Esophagus (tissue), 2 donors: ENCODE measurements around the gene RIC1. TPM values are rescaled to one million over a fixed set of nuclear protein-coding genes. Genes with fewer than 3 reads are reported as not detected.

ENCODE experiments used
- H3K27ac ChIP-seq, 2 donors: one replicate each; pipeline ENCODE4 v1.5.1; 2013; ENCODE audit warnings: low read depth in 2 of 2, mild to moderate bottlenecking in 2 of 2, inconsistent platforms in 1 of 2, low read length in 1 of 2, moderate library complexity in 1 of 2
- H3K27me3 ChIP-seq, 2 donors: one replicate each; pipeline ENCODE4 v1.6.1; 2013; ENCODE audit warnings: low read length in 2 of 2, control low read depth in 1 of 2, mild to moderate bottlenecking in 1 of 2; ENCODE audit not compliant: insufficient read depth in 2 of 2, control insufficient read depth in 1 of 2
- H3K36me3 ChIP-seq, 2 donors: one replicate each; pipeline ENCODE4 v1.6.1; 2013; ENCODE audit warnings: low read length in 1 of 2; ENCODE audit not compliant: control insufficient read depth in 2 of 2, insufficient read depth in 2 of 2
- H3K4me1 ChIP-seq, 2 donors: one replicate each; pipeline ENCODE4 v1.6.1; 2013; ENCODE audit warnings: low read length in 1 of 2; ENCODE audit not compliant: control insufficient read depth in 2 of 2, insufficient read depth in 2 of 2
- H3K4me3 ChIP-seq, 2 donors: one replicate each; pipeline ENCODE4 v1.5.1; 2013; ENCODE audit warnings: low read length in 2 of 2, mild to moderate bottlenecking in 2 of 2, low read depth in 1 of 2, moderate library complexity in 1 of 2
- H3K9me3 ChIP-seq, 2 donors: one replicate each; pipeline ENCODE4 v1.6.1; 2013; ENCODE audit warnings: mild to moderate bottlenecking in 2 of 2, low read depth in 1 of 2, low read length in 1 of 2, moderate library complexity in 1 of 2; ENCODE audit not compliant: control insufficient read depth in 2 of 2, insufficient read depth in 1 of 2
- WGBS, 2 donors: extraction: QIAGEN DNeasy Blood & Tissue Kit; methylation state at CpG; one replicate each; pipeline ENCODE4 v1.1.7; 2013; 5-methylcytosine and 5-hydroxymethylcytosine counted together
- polyA plus RNA-seq, 2 donors: library from polyadenylated mRNA; stranded (reverse); fragments of 200-250 nt; gene quantifications; one replicate each; pipeline ENCODE4 v1.2.3, GENCODE V29; 2013
- donor health status: healthy with polysubstance abuse.
- donor health status: Bipolar disorder and iron deficiency.

RIC1 gene
- polyA plus RNA-seq, 2 donors: 4.3 to 5.8 TPM

DNA sequence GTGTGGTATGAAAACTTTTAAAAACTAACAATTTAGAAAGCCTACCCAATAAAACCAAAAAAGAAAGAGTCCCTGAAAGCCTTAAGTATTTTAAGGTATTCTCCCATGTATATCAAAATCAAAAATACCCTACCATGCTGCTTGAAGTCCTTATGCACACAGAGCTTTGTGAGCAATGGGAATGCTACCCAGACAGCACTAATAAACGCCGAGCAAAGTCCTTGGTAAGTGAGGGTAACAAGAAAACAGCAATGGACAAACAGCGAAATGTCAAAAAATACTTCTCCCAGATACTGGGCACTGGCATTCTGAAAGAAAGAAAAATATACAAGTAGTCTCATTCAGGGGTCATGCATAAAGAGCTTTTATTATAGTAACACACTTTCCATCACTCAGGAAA is 176.6 kb downstream of the RIC1 start:
- no peaks in the 10 kb centered on the region for H3K9me3 ChIP-seq
- H3K27ac ChIP-seq: no peak overlapping the region
- no peak overlapping the region for H3K4me3 ChIP-seq
- H3K4me1 ChIP-seq: no peaks in the 10 kb centered on the region
- H3K36me3 ChIP-seq: peaks cover 3 to 5% of the 10 kb centered on the region in 2 donors
- H3K27me3 ChIP-seq: no peaks in the 10 kb centered on the region
- 88 to 92% methylated on average over 3 of the region's 3 CpGs for WGBS, 2 donors

DNA sequence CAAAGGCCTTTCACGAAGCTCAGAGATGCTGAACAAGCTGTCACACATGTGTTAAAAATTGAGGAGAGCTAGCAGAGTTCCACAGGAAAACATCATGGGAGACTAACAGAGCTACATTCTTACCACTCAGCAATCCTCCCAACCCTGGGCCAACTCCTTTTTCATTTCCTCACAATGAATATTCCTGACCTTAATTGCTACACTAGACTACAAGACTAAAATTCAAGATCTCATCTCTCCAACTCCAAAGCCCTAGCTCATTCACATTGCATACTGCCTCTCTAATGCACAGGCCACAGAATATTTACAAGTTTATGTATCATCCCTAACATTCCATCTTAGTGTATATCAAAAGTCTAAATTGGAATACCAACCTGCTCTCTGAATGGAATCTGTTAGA is 182.8 kb downstream of the RIC1 start:
- H3K36me3 ChIP-seq: peaks cover 3 to 8% of the 10 kb centered on the region in 2 donors
- H3K4me3 ChIP-seq: no peak overlapping the region
- 90 to 95% methylated on average over 1 of the region's 1 CpG for WGBS, 2 donors
- no peaks in the 10 kb centered on the region for H3K27me3 ChIP-seq
- no peaks in the 10 kb centered on the region for H3K4me1 ChIP-seq
- no peaks in the 10 kb centered on the region for H3K9me3 ChIP-seq
- no peak overlapping the region for H3K27ac ChIP-seq

DNA sequence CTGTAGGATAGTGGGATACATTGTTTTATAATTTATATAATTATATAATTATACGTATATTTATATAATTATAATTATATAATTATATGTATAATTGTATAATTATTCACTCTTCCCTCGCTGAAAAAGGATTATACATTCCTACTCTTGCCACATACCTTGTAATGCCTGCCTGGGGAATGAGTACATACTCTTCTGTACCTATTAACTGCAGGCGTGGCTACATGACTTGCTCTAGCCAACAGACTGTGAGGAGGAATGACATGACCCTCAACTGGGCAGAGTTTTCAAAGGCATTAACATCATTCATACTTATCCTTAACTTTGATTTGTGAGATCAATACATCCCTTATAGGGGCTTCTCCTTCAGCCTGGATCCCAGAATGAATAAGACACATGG is 184.9 kb downstream of the RIC1 start:
- Histone ChIP-seq H3K27ac (no peak overlapping the region), H3K36me3 (peaks cover 3 to 5% of the 10 kb centered on the region in 2 donors)

GRCh38 chr9:5815461-5815860 is 186.6 kb downstream of the RIC1 start:
- Histone ChIP-seq H3K27me3 (no peaks in the 10 kb centered on the region), H3K4me3 (no peak overlapping the region), H3K36me3 (peaks cover 0 to 3% of the 10 kb centered on the region in 2 donors), H3K27ac (no peak overlapping the region), H3K4me1 (no peaks in the 10 kb centered on the region), H3K9me3 (no peaks in the 10 kb centered on the region)
- 80 to 90% methylated on average over 1 of the region's 1 CpG for WGBS, 2 donors

More for the DNA sequence above, 184.9 kb downstream of the RIC1 start:
- 88 to 89% methylated on average over 3 of the region's 3 CpGs for WGBS, 2 donors
- Histone ChIP-seq H3K27me3 (no peaks in the 10 kb centered on the region), H3K4me1 (no peaks in the 10 kb centered on the region), H3K4me3 (no peak overlapping the region), H3K9me3 (no peaks in the 10 kb centered on the region)

- no peaks in the 10 kb centered on the region for H3K4me1 ChIP-seq
- 92 to 97% methylated on average over 3 of the region's 3 CpGs for WGBS, 2 donors
- no peaks in the 10 kb centered on the region for H3K27me3 ChIP-seq
- H3K9me3 ChIP-seq: no peaks in the 10 kb centered on the region
- H3K36me3 ChIP-seq: no peaks in the 10 kb centered on the region
- no peak overlapping the region for H3K4me3 ChIP-seq
- no peak overlapping the region for H3K27ac ChIP-seq
Measured at GRCh38 chr9:5817862-5818261, 189.0 kb downstream of the RIC1 start.

DNA sequence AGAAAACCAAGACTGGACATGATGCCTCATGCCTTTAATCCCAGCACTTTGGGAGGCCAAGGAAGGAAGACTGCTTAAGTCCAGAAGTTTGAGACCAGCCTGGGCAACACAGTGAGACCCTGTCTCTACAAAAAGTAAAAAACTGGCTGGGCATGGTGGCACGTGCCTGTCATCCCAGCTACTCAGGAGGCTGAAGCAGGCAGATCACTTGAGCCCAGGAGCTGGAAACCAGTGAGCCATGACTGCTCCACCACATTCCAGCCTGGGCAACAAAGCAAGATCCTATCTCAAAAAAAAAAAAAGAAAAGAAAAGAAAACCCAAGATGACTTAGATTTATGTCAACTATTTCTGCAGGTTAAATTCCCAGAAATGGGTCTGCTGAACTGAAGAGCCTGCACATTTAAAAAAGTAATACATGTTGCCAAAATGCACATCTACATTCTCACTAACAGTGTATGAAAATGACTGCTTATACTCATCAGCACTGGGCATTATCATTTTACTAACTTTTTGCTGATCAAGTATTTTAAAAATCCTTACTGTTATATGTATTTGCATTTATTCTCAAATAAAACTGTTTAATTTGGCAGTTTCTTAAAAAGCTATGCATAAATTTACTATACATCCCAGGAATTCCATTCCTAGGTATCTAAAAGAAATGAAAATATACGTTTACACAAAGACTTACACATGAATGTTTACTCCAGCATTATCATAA is 189.7 kb downstream of the RIC1 start:
- WGBS, 2 donors: 84 to 85% methylated on average over 2 of the region's 2 CpGs
- Histone ChIP-seq H3K36me3 (no peaks in the 10 kb centered on the region), H3K4me1 (no peaks in the 10 kb centered on the region), H3K9me3 (no peaks in the 10 kb centered on the region), H3K4me3 (no peak overlapping the region), H3K27me3 (no peaks in the 10 kb centered on the region), H3K27ac (no peak overlapping the region)

DNA sequence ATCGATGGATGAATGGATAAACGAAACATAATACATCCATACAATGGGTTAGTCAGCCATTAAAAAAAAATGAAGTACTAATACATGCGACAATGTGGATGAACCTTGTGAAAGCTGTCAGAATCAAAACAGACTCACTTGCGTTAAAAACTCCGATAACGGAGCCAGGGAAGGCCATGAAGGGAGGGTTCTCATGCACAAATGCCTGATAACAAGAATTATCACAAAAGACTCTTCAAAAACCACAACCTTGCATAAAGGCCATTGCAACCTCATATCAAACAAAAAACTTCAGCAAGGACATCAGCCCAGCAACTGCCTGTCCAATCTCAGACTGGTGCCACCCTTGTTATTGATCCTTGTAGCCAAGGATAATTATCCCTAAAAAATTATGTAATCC is 190.3 kb downstream of the RIC1 start:
- no peak overlapping the region for H3K27ac ChIP-seq
- 94% methylated on average over 6 of the region's 6 CpGs for WGBS, 2 donors
- no peaks in the 10 kb centered on the region for H3K27me3 ChIP-seq
- peaks cover 0 to 2% of the 10 kb centered on the region in 2 donors for H3K36me3 ChIP-seq
- no peak overlapping the region for H3K4me3 ChIP-seq
- no peaks in the 10 kb centered on the region for H3K9me3 ChIP-seq
- H3K4me1 ChIP-seq: no peaks in the 10 kb centered on the region

- Histone ChIP-seq H3K9me3 (no peaks in the 10 kb centered on the region), H3K27ac (no peak overlapping the region), H3K4me1 (no peaks in the 10 kb centered on the region), H3K36me3 (peaks cover 0 to 4% of the 10 kb centered on the region in 2 donors), H3K4me3 (no peak overlapping the region), H3K27me3 (no peaks in the 10 kb centered on the region)
- WGBS, 2 donors: 90 to 92% methylated on average over 1 of the region's 1 CpG
Measured at GRCh38 chr9:5820425-5820824, 191.5 kb downstream of the RIC1 start.

GRCh38 chr9:5825223-5825622 is 196.3 kb downstream of the RIC1 start:
- Histone ChIP-seq H3K4me3 (no peak overlapping the region), H3K4me1 (no peaks in the 10 kb centered on the region), H3K36me3 (peaks cover 3 to 4% of the 10 kb centered on the region in 2 donors), H3K9me3 (no peaks in the 10 kb centered on the region), H3K27me3 (no peaks in the 10 kb centered on the region), H3K27ac (no peak overlapping the region)
- 80 to 84% methylated on average over 1 of the region's 1 CpG for WGBS, 2 donors
